Keratinocyte (primary cell): ENCODE results near the gene DCHS2. TPM values are rescaled to one million over a fixed set of nuclear protein-coding genes. Genes with fewer than 3 reads are reported as not detected.

Source experiments
- DNase-seq: peaks from one replicate; pipeline ENCODE4 v3.0.0-alpha.2; 2011; ENCODE audit warnings: low read depth, missing footprints, low spot score
- FAIRE-seq: peaks from 2 replicates; lab custom pipeline; 2011; peaks lifted over from hg19 to GRCh38; lab: Jason Lieb, UNC
- H2AFZ ChIP-seq: 2 replicates; pipeline ENCODE4 v1.6.0; 2012; ENCODE audit warnings: low read length, control low read depth, inconsistent platforms; ENCODE audit not compliant: control insufficient read depth
- H3K27ac ChIP-seq: 2 replicates; pipeline ENCODE4 v1.5.1; 2011; ENCODE audit warnings: low read length; ENCODE audit not compliant: control insufficient read depth, insufficient read depth
- H3K27me3 ChIP-seq: 3 replicates; pipeline ENCODE4 v1.6.0; 2011; ENCODE audit warnings: low read length; ENCODE audit not compliant: control insufficient read depth, insufficient read depth; ENCODE audit errors: extremely low read depth
- H3K36me3 ChIP-seq, 2 experiments: 2 replicates in 1 of 2; 3 replicates in 1 of 2; pipeline ENCODE4 v1.5.1; 2011; ENCODE audit warnings: low read length in 2 of 2, mild to moderate bottlenecking in 1 of 2; ENCODE audit not compliant: control insufficient read depth in 2 of 2, insufficient read depth in 2 of 2; ENCODE audit errors: extremely low read depth in 1 of 2
- H3K4me1 ChIP-seq: 3 replicates; pipeline ENCODE4 v1.5.1; 2011; ENCODE audit warnings: low read length; ENCODE audit not compliant: control insufficient read depth, insufficient read depth; ENCODE audit errors: extremely low read depth
- H3K4me2 ChIP-seq: 3 replicates; pipeline ENCODE4 v1.6.0; 2011; ENCODE audit warnings: low read depth, low read length; ENCODE audit not compliant: control insufficient read depth, insufficient read depth; ENCODE audit errors: extremely low read depth
- H3K4me3 ChIP-seq, 3 experiments: fragments of 200-600 bp in 1 of 3; sonication (generic) in 1 of 3; 2 replicates in 2 of 3; 3 replicates in 1 of 3; pipeline ENCODE4 v1.5.1; 2011 to 2016; ENCODE audit warnings: low read length in 3 of 3, mild to moderate bottlenecking in 3 of 3, control low read depth in 2 of 3, inconsistent platforms in 1 of 3, low read depth in 1 of 3, mixed read lengths in 1 of 3, mixed run types in 1 of 3, moderate library complexity in 1 of 3; ENCODE audit not compliant: control insufficient read depth in 2 of 3, insufficient read depth in 2 of 3; ENCODE audit errors: extremely low read depth in 1 of 3
- H3K79me2 ChIP-seq: 2 replicates; pipeline ENCODE4 v1.6.0; 2012; ENCODE audit warnings: low read length; ENCODE audit not compliant: control insufficient read depth, insufficient read depth
- H3K9ac ChIP-seq: 3 replicates; pipeline ENCODE4 v1.6.0; 2011; ENCODE audit warnings: low read length; ENCODE audit not compliant: control insufficient read depth, insufficient read depth; ENCODE audit errors: extremely low read depth
- H3K9me1 ChIP-seq: 3 replicates; pipeline ENCODE4 v1.6.0; 2011; ENCODE audit warnings: low read length; ENCODE audit not compliant: control insufficient read depth, insufficient read depth; ENCODE audit errors: extremely low read depth
- H3K9me3 ChIP-seq: 2 replicates; pipeline ENCODE4 v1.5.1; 2012; ENCODE audit warnings: low read depth, low read length; ENCODE audit not compliant: control insufficient read depth
- H4K20me1 ChIP-seq: 3 replicates; pipeline ENCODE4 v1.6.0; 2011; ENCODE audit warnings: low read length; ENCODE audit not compliant: control insufficient read depth, insufficient read depth; ENCODE audit errors: extremely low read depth
- EZH2 ChIP-seq: IDR thresholded peaks from one replicate; pipeline ENCODE4 v1.6.1; 2012; ENCODE audit warnings: inconsistent platforms, mild to moderate bottlenecking, low read length, moderate library complexity
- dilution Hi-C: fragments of 300-500 bp; cut with MboI; formaldehyde crosslinking; loops from one replicate; pipeline ENCODE4 v1.7.0; 2020; ENCODE audit warnings: low sequenced_read_pairs; ENCODE audit not compliant: extremely low pct_ligation_motif_present
- polyA plus RNA-seq, 5 experiments: library from polyadenylated mRNA; depleted of rRNA in 3 of 5; stranded (reverse) in 3 of 5; stranded (forward) in 1 of 5; unstranded in 1 of 5; fragments of >200 nt; gene quantifications; 1 replicate in 1 of 5; 2 replicates in 3 of 5; 3 replicates in 1 of 5; pipeline versions ENCODE4 v1.2.1 to v1.2.3, GENCODE V29; 2011 to 2012; ENCODE audit warnings: missing spikeins in 2 of 5, low read depth in 1 of 5, low replicate concordance in 1 of 5
- TF ChIP-seq, protein P1 (sequence below), 3 experiments: IDR thresholded peaks in 1 of 3; conservative IDR thresholded peaks in 1 of 3; optimal IDR thresholded peaks in 1 of 3; 2 replicates in 2 of 3; 3 replicates in 1 of 3; pipeline versions ENCODE3 to v1.5.1; 2011; ENCODE audit warnings: low read length in 3 of 3, mild to moderate bottlenecking in 3 of 3, moderate library complexity in 2 of 3, control low read depth in 1 of 3, inconsistent platforms in 1 of 3; ENCODE audit not compliant: insufficient read depth in 2 of 3; ENCODE audit errors: extremely low read depth in 1 of 3

Gene DCHS2
- polyA plus RNA-seq, 1 donor (not counting 4 experiments of a cell fraction or from before 2014, with no cell fraction given): 0.01 TPM

DNA sequence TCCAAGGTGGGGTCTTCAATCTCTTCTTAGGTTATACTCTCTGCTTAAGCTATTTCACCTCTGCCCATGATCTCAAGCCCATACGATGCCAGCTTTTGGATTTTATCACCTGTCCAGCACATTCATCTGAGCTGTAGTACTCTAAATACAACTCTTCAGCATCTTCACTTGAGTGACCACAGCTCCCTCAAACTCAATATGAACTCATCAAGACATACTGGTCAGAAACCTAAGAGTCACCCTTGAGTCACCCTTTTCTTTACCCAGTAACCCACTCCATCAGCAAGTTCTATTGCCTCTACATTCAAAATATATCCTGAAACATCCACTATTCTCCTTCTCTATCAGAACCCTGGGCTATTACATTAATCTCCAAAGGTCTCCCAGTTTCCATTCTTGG, 69.4 kb downstream of the DCHS2 start:
- Histone ChIP-seq H3K9ac (no peak overlapping the region), H3K4me1 (no peaks in the 10 kb centered on the region), H3K27ac (no peak overlapping the region), H4K20me1 (no peaks in the 10 kb centered on the region), H3K79me2 (no peaks in the 10 kb centered on the region), H3K36me3 (no peaks in the 10 kb centered on the region), H2AFZ (no peak overlapping the region), H3K27me3 (peaks cover 7% of the 10 kb centered on the region), H3K4me3 (no peak overlapping the region), H3K9me3 (no peaks in the 10 kb centered on the region), H3K4me2 (no peak overlapping the region), H3K9me1 (no peaks in the 10 kb centered on the region)
- DNase-seq (no peak), FAIRE-seq (no peak)
- dilution Hi-C loops: no loop called here
- TF ChIP-seq, protein P1, sequence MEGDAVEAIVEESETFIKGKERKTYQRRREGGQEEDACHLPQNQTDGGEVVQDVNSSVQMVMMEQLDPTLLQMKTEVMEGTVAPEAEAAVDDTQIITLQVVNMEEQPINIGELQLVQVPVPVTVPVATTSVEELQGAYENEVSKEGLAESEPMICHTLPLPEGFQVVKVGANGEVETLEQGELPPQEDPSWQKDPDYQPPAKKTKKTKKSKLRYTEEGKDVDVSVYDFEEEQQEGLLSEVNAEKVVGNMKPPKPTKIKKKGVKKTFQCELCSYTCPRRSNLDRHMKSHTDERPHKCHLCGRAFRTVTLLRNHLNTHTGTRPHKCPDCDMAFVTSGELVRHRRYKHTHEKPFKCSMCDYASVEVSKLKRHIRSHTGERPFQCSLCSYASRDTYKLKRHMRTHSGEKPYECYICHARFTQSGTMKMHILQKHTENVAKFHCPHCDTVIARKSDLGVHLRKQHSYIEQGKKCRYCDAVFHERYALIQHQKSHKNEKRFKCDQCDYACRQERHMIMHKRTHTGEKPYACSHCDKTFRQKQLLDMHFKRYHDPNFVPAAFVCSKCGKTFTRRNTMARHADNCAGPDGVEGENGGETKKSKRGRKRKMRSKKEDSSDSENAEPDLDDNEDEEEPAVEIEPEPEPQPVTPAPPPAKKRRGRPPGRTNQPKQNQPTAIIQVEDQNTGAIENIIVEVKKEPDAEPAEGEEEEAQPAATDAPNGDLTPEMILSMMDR (optimal IDR thresholded peaks at IDR 0.05 in 1 of 3, IDR thresholded peaks at IDR 0.05 in 1 of 3, conservative IDR thresholded peaks at IDR 0.05 in 1 of 3; ENCODE audit: extremely low read depth in 1 of 3, insufficient read depth in 2 of 3, low read length in 3 of 3): no peak
- no peak for TF ChIP-seq EZH2

GRCh38 chr4:154421618-154422017, 70.0 kb downstream of the DCHS2 start:
- DNase-seq: no peak
- Histone ChIP-seq H3K4me3 (no peak overlapping the region), H3K79me2 (no peaks in the 10 kb centered on the region), H3K9ac (no peak overlapping the region), H3K9me1 (no peaks in the 10 kb centered on the region), H3K4me2 (no peak overlapping the region), H3K27me3 (peaks cover 7% of the 10 kb centered on the region), H2AFZ (no peak overlapping the region), H3K27ac (no peak overlapping the region), H3K9me3 (no peaks in the 10 kb centered on the region), H4K20me1 (no peaks in the 10 kb centered on the region), H3K36me3 (no peaks in the 10 kb centered on the region), H3K4me1 (no peaks in the 10 kb centered on the region)
- no peak for TF ChIP-seq EZH2
- TF ChIP-seq, protein P1 (optimal IDR thresholded peaks at IDR 0.05 in 1 of 3, IDR thresholded peaks at IDR 0.05 in 1 of 3, conservative IDR thresholded peaks at IDR 0.05 in 1 of 3; ENCODE audit: extremely low read depth in 1 of 3, insufficient read depth in 2 of 3, low read length in 3 of 3): no peak
- dilution Hi-C loops: no loop called here
- FAIRE-seq: no peak
